H1 (cell line): ENCODE data around the gene NFAT5. TPM values are rescaled to one million over a fixed set of nuclear protein-coding genes. Genes with fewer than 3 reads are reported as not detected.

Experiments used
- CBX5 ChIP-seq: fragments of 300-800, 300-1000 bp; sonication (generic); IDR thresholded peaks from 2 replicates; pipeline ENCODE4 v1.7.1; 2016; ENCODE audit warnings: antibody characterized with exemption, low read length, low read depth
- CHD7 ChIP-seq: fragments of 300-600 bp; sonication (generic); IDR thresholded peaks from 2 replicates; pipeline ENCODE4 v1.7.1; 2012; ENCODE audit warnings: low read length, moderate library complexity, mild to moderate bottlenecking, inconsistent platforms; ENCODE audit not compliant: insufficient replicate concordance
- HDAC2 ChIP-seq, 2 experiments: fragments of 300-600 bp in 1 of 2; sonication (generic) in 1 of 2; IDR thresholded peaks; 2 replicates each; pipeline ENCODE4 v1.6.1; 2011 to 2012; ENCODE audit warnings: low read depth in 2 of 2, low read length in 2 of 2, mild to moderate bottlenecking in 2 of 2, moderate library complexity in 2 of 2, borderline replicate concordance in 1 of 2, inconsistent platforms in 1 of 2
- JUND ChIP-seq: IDR thresholded peaks from 2 replicates; pipeline ENCODE4 v1.6.1; 2011; ENCODE audit warnings: mild to moderate bottlenecking, improper control_type of control experiment, low read length
- PHF8 ChIP-seq: fragments of 200-600 bp; sonication (generic); conservative IDR thresholded peaks from 2 replicates; pipeline ENCODE4 v1.7.1; 2012; ENCODE audit warnings: low read depth, mild to moderate bottlenecking, inconsistent platforms, low read length, moderate library complexity
- POLR2A ChIP-seq, 2 experiments: IDR thresholded peaks; 1 replicate in 1 of 2; 2 replicates in 1 of 2; pipeline ENCODE4 v1.6.1; 2011; ENCODE audit warnings: low read depth in 2 of 2, low read length in 2 of 2, mild to moderate bottlenecking in 2 of 2; ENCODE audit errors: control extremely low read depth in 1 of 2
- RXRA ChIP-seq: IDR thresholded peaks from 2 replicates; pipeline ENCODE4 v1.6.1; 2011; ENCODE audit warnings: low read depth, mild to moderate bottlenecking, low read length, moderate library complexity; ENCODE audit not compliant: insufficient read depth
- SIRT6 ChIP-seq: IDR thresholded peaks from one replicate; pipeline ENCODE4 v1.7.1; 2012; ENCODE audit warnings: low read length, inconsistent platforms
- YY1 ChIP-seq: IDR thresholded peaks from 2 replicates; pipeline ENCODE4 v1.6.1; 2011; ENCODE audit warnings: low read depth, mild to moderate bottlenecking, low read length
- polyA plus RNA-seq, 7 experiments: library from polyadenylated mRNA; depleted of rRNA in 3 of 7; stranded (reverse) in 5 of 7; unstranded in 2 of 7; fragments of >200 nt in 5 of 7; fragments of 200-250 nt in 2 of 7; gene quantifications; 1 replicate in 5 of 7; 2 replicates in 1 of 7; 4 replicates in 1 of 7; pipeline versions ENCODE4 v1.2.1 to v1.2.3, GENCODE V29; 2011 to 2013; ENCODE audit warnings: missing spikeins in 2 of 7, mixed read lengths in 2 of 7
- total RNA-seq: library from RNA; stranded (reverse); fragmentation: NEBNext Ultra II Directional; extraction: Animal tissue kit (Norgen Biotek cat#: 25700); gene quantifications from 2 replicates; pipeline ENCODE4 v1.2.1, GENCODE V29; 2021

The NFAT5 gene
- total and polyA plus RNA-seq, 2 of the 8 experiments (the other 6 are each of a cell fraction or from before 2014, with no cell fraction given): 8.9 to 29.0 TPM

GRCh38 chr16:69606985-69607384, 41.2 kb downstream of the NFAT5 start (continued):
- TF ChIP-seq CHD7 (no peak), SIRT6 (no peak), HDAC2 (IDR thresholded peaks at IDR 0.05; ENCODE audit: borderline replicate concordance in 1 of 2, low read depth in 2 of 2, low read length in 2 of 2) (no peak), POLR2A (IDR thresholded peaks at IDR 0.05; ENCODE audit: control extremely low read depth in 1 of 2, low read depth in 2 of 2, low read length in 2 of 2) (no peak), PHF8 (no peak), YY1 (no peak), JUND (no peak), RXRA (no peak), CBX5 (no peak)
